Testis (tissue), 2 donors: Measurements from ENCODE around the gene PPP1R12B.
"Not testable (repeated sequence)": the region's sequence is repeated elsewhere in the genome, so short reads cannot be mapped to it uniquely, and the experiment has no call there.

Source experiments
- POLR2A ChIP-seq: fragments of 450-650 bp; IDR thresholded peaks from one replicate; pipeline ENCODE4 v1.6.1; 2017; ENCODE audit warnings: antibody characterized with exemption, mild to moderate bottlenecking, moderate library complexity
- TF ChIP-seq, protein P1 (sequence below), 3 experiments: fragments of 450-650 bp in 2 of 3; fragments of 200-600 bp in 1 of 3; sonication (generic) in 1 of 3; IDR thresholded peaks; one replicate each; pipeline ENCODE4 v1.5.1; 2016 to 2019; ENCODE audit warnings: antibody characterized with exemption in 3 of 3, mild to moderate bottlenecking in 2 of 3, moderate library complexity in 1 of 3

DNA sequence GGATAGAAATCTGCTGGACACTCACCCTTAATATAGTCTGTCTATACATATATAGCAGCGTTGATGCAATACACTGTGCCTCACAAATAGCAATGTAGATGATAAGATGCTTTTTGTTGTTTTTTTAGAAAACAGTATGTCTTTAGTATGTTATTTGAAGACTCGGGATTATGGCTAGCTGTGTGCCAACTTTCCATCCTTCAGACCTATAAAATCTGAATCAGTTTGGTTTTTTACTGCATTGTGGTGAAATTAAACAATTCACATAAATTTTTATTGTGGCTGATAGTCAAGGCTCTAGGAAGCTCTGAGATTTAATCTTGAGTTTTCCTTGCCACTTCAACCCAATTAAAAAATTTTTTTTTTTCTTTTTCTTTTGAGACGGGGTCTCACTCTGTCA lies 170.4 kb downstream of the PPP1R12B start:
- TF ChIP-seq, protein P1, sequence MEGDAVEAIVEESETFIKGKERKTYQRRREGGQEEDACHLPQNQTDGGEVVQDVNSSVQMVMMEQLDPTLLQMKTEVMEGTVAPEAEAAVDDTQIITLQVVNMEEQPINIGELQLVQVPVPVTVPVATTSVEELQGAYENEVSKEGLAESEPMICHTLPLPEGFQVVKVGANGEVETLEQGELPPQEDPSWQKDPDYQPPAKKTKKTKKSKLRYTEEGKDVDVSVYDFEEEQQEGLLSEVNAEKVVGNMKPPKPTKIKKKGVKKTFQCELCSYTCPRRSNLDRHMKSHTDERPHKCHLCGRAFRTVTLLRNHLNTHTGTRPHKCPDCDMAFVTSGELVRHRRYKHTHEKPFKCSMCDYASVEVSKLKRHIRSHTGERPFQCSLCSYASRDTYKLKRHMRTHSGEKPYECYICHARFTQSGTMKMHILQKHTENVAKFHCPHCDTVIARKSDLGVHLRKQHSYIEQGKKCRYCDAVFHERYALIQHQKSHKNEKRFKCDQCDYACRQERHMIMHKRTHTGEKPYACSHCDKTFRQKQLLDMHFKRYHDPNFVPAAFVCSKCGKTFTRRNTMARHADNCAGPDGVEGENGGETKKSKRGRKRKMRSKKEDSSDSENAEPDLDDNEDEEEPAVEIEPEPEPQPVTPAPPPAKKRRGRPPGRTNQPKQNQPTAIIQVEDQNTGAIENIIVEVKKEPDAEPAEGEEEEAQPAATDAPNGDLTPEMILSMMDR (IDR thresholded peaks at IDR 0.05) = not testable (repeated sequence)
- not testable (repeated sequence) for TF ChIP-seq POLR2A
